HG02642 (cell line): Measurements from ENCODE around the gene GASK1A.
"Not testable (repeated sequence)": the region's sequence is repeated elsewhere in the genome, so short reads cannot be mapped to it uniquely, and the experiment has no call there.

Experiments used
- ATAC-seq: cut with Tn5 transposase; IDR thresholded peaks from one replicate; pipeline ENCODE4 v1.9.1; 2021; ENCODE audit warnings: mild to moderate bottlenecking; ENCODE audit not compliant: unreplicated experiment, poor library complexity

The GASK1A gene

GRCh38 chr3:43028678-43029490 is 49.8 kb downstream of the GASK1A start:
- ATAC-seq: no peak

GRCh38 chr3:43030162-43030935 is 51.2 kb downstream of the GASK1A start:
- no peak for ATAC-seq

- ATAC-seq: no peak
These were observed 52.4 kb downstream of the GASK1A start for GRCh38 chr3:43031485-43031884.

GRCh38 chr3:43031889-43032545 is 52.9 kb downstream of the GASK1A start:
- no peak for ATAC-seq

GRCh38 chr3:43032646-43033628 is 53.8 kb downstream of the GASK1A start:
- ATAC-seq: no peak

- ATAC-seq: no peak
These were observed 55.1 kb downstream of the GASK1A start for GRCh38 chr3:43034200-43034599.

GRCh38 chr3:43034911-43035310 is 55.8 kb downstream of the GASK1A start:
- no peak for ATAC-seq

GRCh38 chr3:43035801-43036365 is 56.8 kb downstream of the GASK1A start:
- no peak for ATAC-seq

GRCh38 chr3:43036621-43037423 is 57.7 kb downstream of the GASK1A start:
- no peak for ATAC-seq

- ATAC-seq: no peak
These were observed 58.9 kb downstream of the GASK1A start for GRCh38 chr3:43038010-43038409.

GRCh38 chr3:43041517-43041916 is 62.4 kb downstream of the GASK1A start:
- no peak for ATAC-seq

GRCh38 chr3:43043071-43043766 is 64.1 kb downstream of the GASK1A start:
- no peak for ATAC-seq

GRCh38 chr3:43043793-43044192 is 64.7 kb downstream of the GASK1A start:
- no peak for ATAC-seq

GRCh38 chr3:43045079-43045478 is 66.0 kb downstream of the GASK1A start:
- not testable (repeated sequence) for ATAC-seq

- no peak for ATAC-seq
These were observed 67.5 kb downstream of the GASK1A start for GRCh38 chr3:43046583-43046982.

- no peak for ATAC-seq
These were observed 69.4 kb downstream of the GASK1A start for GRCh38 chr3:43048470-43048869.

GRCh38 chr3:43053291-43053690 is 74.2 kb downstream of the GASK1A start:
- no peak for ATAC-seq

GRCh38 chr3:43054754-43055153 is 75.6 kb downstream of the GASK1A start:
- ATAC-seq: no peak
